B cell (primary cell): ENCODE results near the gene UGGT1. TPM values are rescaled to one million over a fixed set of nuclear protein-coding genes. Genes with fewer than 3 reads are reported as not detected.

Experiments
- ATAC-seq: fragments of 200-7000 bp; cut with Tn5 transposase; one replicate; pipeline ENCODE4 v1.10.0; 2021; ENCODE audit warnings: low read depth, mild to moderate bottlenecking, moderate number of reproducible peaks, moderate library complexity
- CTCF ChIA-PET: fragments of 350-600 bp; sonication (Branson Sonifier 250); formaldehyde crosslinking; loops from one replicate; lab custom pipeline; 2021; ENCODE audit warnings: antibody characterized with exemption, inconsistent platforms; lab: Charles Lee
- POLR2A ChIA-PET: fragments of 350-600 bp; sonication (Branson Sonifier 250); formaldehyde crosslinking; loops from one replicate; lab custom pipeline; 2021; ENCODE audit warnings: antibody characterized with exemption; lab: Charles Lee
- DNase-seq: peaks from one replicate; pipeline ENCODE4 v3.0.0; 2013
- H2AFZ ChIP-seq: 2 replicates; pipeline ENCODE4 v1.6.1; 2012; ENCODE audit warnings: mild to moderate bottlenecking, low read depth, low read length; ENCODE audit not compliant: insufficient read depth, poor library complexity, severe bottlenecking
- H3K27ac ChIP-seq, 2 donors: 1 replicate in 1 of 2; 2 replicates in 1 of 2; pipeline ENCODE4 v1.5.1; 2012 to 2013; ENCODE audit warnings: low read length in 2 of 2, mild to moderate bottlenecking in 2 of 2, moderate library complexity in 1 of 2
- H3K27me3 ChIP-seq, 4 experiments: fragments of 200-600 bp in 1 of 4; sonication (generic) in 1 of 4; replicated peaks in 1 of 4; 1 replicate in 2 of 4; 2 replicates in 2 of 4; pipeline versions ENCODE4 v1.6.1 to v1.7.0; 2013 to 2016; ENCODE audit warnings: low read length in 3 of 4, mild to moderate bottlenecking in 2 of 4, mixed read lengths in 1 of 4, moderate library complexity in 1 of 4; ENCODE audit not compliant: insufficient read depth in 4 of 4, control insufficient read depth in 3 of 4; ENCODE audit errors: control extremely low read depth in 1 of 4
- H3K36me3 ChIP-seq, 2 experiments: replicated peaks in 1 of 2; 1 replicate in 1 of 2; 2 replicates in 1 of 2; pipeline versions ENCODE4 v1.6.1 to v1.7.1; 2013; ENCODE audit warnings: low read length in 1 of 2; ENCODE audit not compliant: insufficient read depth in 2 of 2, control insufficient read depth in 1 of 2; ENCODE audit errors: control extremely low read depth in 1 of 2, extremely low read depth in 1 of 2
- H3K4me1 ChIP-seq, 2 donors: fragments of 200-600 bp in 1 of 2; sonication (generic) in 1 of 2; 1 replicate in 1 of 2; 2 replicates in 1 of 2; pipeline versions ENCODE4 v1.5.1 to v1.6.1; 2013 to 2017; ENCODE audit warnings: low read length in 2 of 2; ENCODE audit not compliant: control insufficient read depth in 2 of 2, insufficient read depth in 2 of 2
- H3K4me2 ChIP-seq: replicated peaks from 2 replicates; pipeline ENCODE3; 2012; ENCODE audit warnings: mild to moderate bottlenecking, low read depth, low read length; ENCODE audit not compliant: poor library complexity, severe bottlenecking
- H3K4me3 ChIP-seq, 5 experiments: fragments of 200-600 bp in 1 of 5; sonication (generic) in 1 of 5; 1 replicate in 3 of 5; 2 replicates in 2 of 5; pipeline versions ENCODE4 v1.5.1 to v1.7.0; 2011 to 2016; ENCODE audit warnings: low read length in 4 of 5, mild to moderate bottlenecking in 4 of 5, low read depth in 2 of 5, control low read depth in 1 of 5, moderate library complexity in 1 of 5; ENCODE audit not compliant: insufficient read depth in 1 of 5; ENCODE audit errors: control extremely low read depth in 1 of 5, extremely low read depth in 1 of 5
- H3K79me2 ChIP-seq: fragments of 200-600 bp; sonication (generic); one replicate; pipeline ENCODE4 v1.6.0; 2016; ENCODE audit warnings: low read length; ENCODE audit not compliant: control insufficient read depth, insufficient read depth
- H3K9ac ChIP-seq: fragments of 200-600 bp; sonication (generic); 2 replicates; pipeline ENCODE4 v1.6.1; 2017; ENCODE audit warnings: mild to moderate bottlenecking, low read length, moderate library complexity
- H3K9me3 ChIP-seq, 3 donors: one replicate each; pipeline versions ENCODE4 v1.6.1 to v1.7.1; 2013; ENCODE audit warnings: low read length in 2 of 3; ENCODE audit not compliant: control insufficient read depth in 2 of 3, insufficient read depth in 1 of 3; ENCODE audit errors: control extremely low read depth in 1 of 3
- H4K20me1 ChIP-seq: 2 replicates; pipeline ENCODE4 v1.6.0; 2012; ENCODE audit warnings: mild to moderate bottlenecking, low read length; ENCODE audit not compliant: insufficient read depth, control insufficient read depth, poor library complexity, severe bottlenecking
- H3K27ac Mint-ChIP-seq: one replicate; pipeline ENCODE4 v1.8.0; 2021; ENCODE audit warnings: mixed read lengths
- H3K27me3 Mint-ChIP-seq: one replicate; pipeline ENCODE4 v1.8.0; 2021; ENCODE audit warnings: mixed read lengths
- H3K4me1 Mint-ChIP-seq: one replicate; pipeline ENCODE4 v1.8.0; 2021; ENCODE audit warnings: mixed read lengths
- H3K4me3 Mint-ChIP-seq: one replicate; pipeline ENCODE4 v1.8.0; 2021; ENCODE audit warnings: mixed read lengths
- H3K9me3 Mint-ChIP-seq: one replicate; pipeline ENCODE4 v1.8.0; 2022; ENCODE audit warnings: mixed read lengths; ENCODE audit not compliant: insufficient read depth
- CTCF ChIP-seq: fragments of 200-600 bp; IDR thresholded peaks from one replicate; pipeline ENCODE4 v1.8.0; 2022; ENCODE audit warnings: antibody characterized with exemption, mild to moderate bottlenecking
- EZH2 ChIP-seq: IDR thresholded peaks from 2 replicates; pipeline ENCODE4 v1.6.1; 2012; ENCODE audit warnings: borderline replicate concordance, low read depth, mild to moderate bottlenecking, moderate library complexity, low read length; ENCODE audit not compliant: insufficient read depth, poor library complexity, severe bottlenecking
- WGBS: methylation state at CpG from one replicate; pipeline ENCODE4 v1.1.5; 2013; ENCODE audit warnings: missing lambda C conversion rate; ENCODE audit not compliant: insufficient coverage; 5-methylcytosine and 5-hydroxymethylcytosine counted together
- intact Hi-C: fragments of 100-400 bp; cut with micrococcal nuclease; formaldehyde crosslinking; loops from one replicate; pipeline ENCODE4 v1.10.0; 2022
- polyA plus RNA-seq: library from polyadenylated mRNA; depleted of rRNA; stranded (reverse); fragments of >200 nt; gene quantifications from 2 replicates; pipeline ENCODE4 v1.2.3, GENCODE V29; 2012
- total RNA-seq, 2 donors: library from RNA; stranded (reverse); fragments of 120-200 nt in 1 of 2; gene quantifications; 1 replicate in 1 of 2; 2 replicates in 1 of 2; pipeline versions ENCODE4 v1.2.3 to v1.2.4, GENCODE V29; 2013 to 2022

Gene UGGT1
- total and polyA plus RNA-seq, 2 donors (not counting 1 experiment from before 2014, with no cell fraction given) = 8.5 to 44.1 TPM

- CTCF ChIA-PET = no interaction called here
- POLR2A ChIA-PET = no interaction called here
- Histone ChIP-seq H3K4me1 (no peaks in the 10 kb centered on the region), H3K27ac (no peak overlapping the region), H4K20me1 (no peaks in the 10 kb centered on the region), H3K9ac (no peak overlapping the region), H3K4me2 (no peak overlapping the region), H2AFZ (peak overlapping the region; percentile 11), H3K9me3 (no peaks in the 10 kb centered on the region), H3K79me2 (no peaks in the 10 kb centered on the region), H3K27me3 (no peaks in the 10 kb centered on the region), H3K4me3 (peak overlapping the region in 1 of 5 experiments; percentile 18), H3K36me3 (peaks cover 0 to 75% of the 10 kb centered on the region in 2 experiments)
- no peak overlapping the region for H3K27ac Mint-ChIP-seq
- TF ChIP-seq CTCF (no peak), EZH2 (no peak)
- DNase-seq (no peak), ATAC-seq (no peak)
- H3K27me3 Mint-ChIP-seq = no peaks in the 10 kb centered on the region
- no peaks in the 10 kb centered on the region for H3K9me3 Mint-ChIP-seq
- intact Hi-C loops = no loop called here
- H3K4me3 Mint-ChIP-seq = no peak overlapping the region
- WGBS = 82% methylated on average over 8 of the region's 9 CpGs
- peaks cover 9% of the 10 kb centered on the region for H3K4me1 Mint-ChIP-seq
These were observed 65.0 kb downstream of the UGGT1 start for GRCh38 chr2:128155970-128156369.

GRCh38 chr2:128156812-128157211 is 65.8 kb downstream of the UGGT1 start:
- H3K27ac ChIP-seq = no peak overlapping the region
- ATAC-seq = no peak
- no peaks in the 10 kb centered on the region for H3K9me3 ChIP-seq
- no peak overlapping the region for H3K9ac ChIP-seq
- no peak for TF ChIP-seq CTCF
- TF ChIP-seq EZH2 = no peak
- no peaks in the 10 kb centered on the region for H3K4me1 ChIP-seq
- H3K27ac Mint-ChIP-seq = no peak overlapping the region
- intact Hi-C loops = no loop called here
- POLR2A ChIA-PET = no interaction called here
- H3K9me3 Mint-ChIP-seq = no peaks in the 10 kb centered on the region
- no peaks in the 10 kb centered on the region for H3K27me3 Mint-ChIP-seq
- H3K27me3 ChIP-seq = no peaks in the 10 kb centered on the region
- no peaks in the 10 kb centered on the region for H4K20me1 ChIP-seq
- WGBS = no CpG with 5 or more reads among the region's 3 CpGs
- H3K79me2 ChIP-seq = no peaks in the 10 kb centered on the region
- no peak overlapping the region for H3K4me3 Mint-ChIP-seq
- H3K4me3 ChIP-seq = no peak overlapping the region
- no peak overlapping the region for H2AFZ ChIP-seq
- peaks cover 0 to 77% of the 10 kb centered on the region in 2 experiments for H3K36me3 ChIP-seq
- H3K4me2 ChIP-seq = no peak overlapping the region
- DNase-seq = no peak
- CTCF ChIA-PET = no interaction called here
- peaks cover 9% of the 10 kb centered on the region for H3K4me1 Mint-ChIP-seq
